GM23338 (cell line): Measurements from ENCODE around the gene CREB3L2. TPM values are rescaled to one million over a fixed set of nuclear protein-coding genes. Genes with fewer than 3 reads are reported as not detected.

Experiments
- ATAC-seq: fragments of 200-7000 bp; cut with Tn5 transposase; 3 replicates; pipeline ENCODE4 v1.9.1; 2020
- DNase-seq: peaks from one replicate; pipeline ENCODE4 v3.0.0-alpha.2; 2015; ENCODE audit warnings: low spot score
- H2AFZ ChIP-seq: fragments of 200-600 bp; sonication (generic); 2 replicates; pipeline ENCODE4 v1.8.0; 2016; ENCODE audit warnings: antibody characterized with exemption, mild to moderate bottlenecking, moderate library complexity
- H3F3A ChIP-seq: fragments of 200-600 bp; sonication (generic); replicated peaks from 2 replicates; pipeline ENCODE4 v1.8.0; 2017; ENCODE audit warnings: antibody characterized with exemption, mixed run types, low read depth
- H3K27ac ChIP-seq: fragments of 200-600 bp; sonication (generic); 2 replicates; pipeline ENCODE4 v1.6.1; 2016; ENCODE audit warnings: low read depth
- H3K27me3 ChIP-seq: fragments of 200-600 bp; sonication (generic); 2 replicates; pipeline ENCODE4 v1.8.0; 2016; ENCODE audit warnings: mild to moderate bottlenecking, mixed run types, moderate library complexity; ENCODE audit not compliant: insufficient read depth
- H3K36me3 ChIP-seq: fragments of 200-600 bp; sonication (generic); 2 replicates; pipeline ENCODE4 v1.8.0; 2016; ENCODE audit warnings: mild to moderate bottlenecking; ENCODE audit not compliant: insufficient read depth
- H3K4me1 ChIP-seq: fragments of 200-600 bp; sonication (generic); 2 replicates; pipeline ENCODE4 v1.8.0; 2016; ENCODE audit warnings: mild to moderate bottlenecking, moderate library complexity; ENCODE audit not compliant: insufficient read depth
- H3K4me2 ChIP-seq: fragments of 200-600 bp; sonication (generic); 2 replicates; pipeline ENCODE4 v1.7.1; 2017; ENCODE audit warnings: mixed run types
- H3K4me3 ChIP-seq: fragments of 200-600 bp; sonication (generic); 2 replicates; pipeline ENCODE4 v1.6.1; 2016; ENCODE audit warnings: mixed run types
- H3K79me2 ChIP-seq: fragments of 200-600 bp; sonication (generic); replicated peaks from 2 replicates; pipeline ENCODE4 v1.8.0; 2017; ENCODE audit warnings: mild to moderate bottlenecking; ENCODE audit not compliant: insufficient read depth
- H3K9me2 ChIP-seq: fragments of 200-600 bp; sonication (generic); 2 replicates; pipeline ENCODE4 v1.8.0; 2017; ENCODE audit not compliant: insufficient read depth
- H4K20me1 ChIP-seq: fragments of 200-600 bp; sonication (generic); replicated peaks from 2 replicates; pipeline ENCODE4 v1.8.0; 2017; ENCODE audit warnings: mild to moderate bottlenecking; ENCODE audit not compliant: insufficient read depth
- H3K27ac Mint-ChIP-seq: 2 replicates; pipeline ENCODE4 v1.8.0; 2020; ENCODE audit warnings: inconsistent platforms, mild to moderate bottlenecking, moderate library complexity, mixed read lengths
- H3K27me3 Mint-ChIP-seq: 3 replicates; pipeline ENCODE4 v1.8.0; 2022; ENCODE audit warnings: low read depth, mild to moderate bottlenecking, moderate library complexity, mixed read lengths, inconsistent platforms; ENCODE audit not compliant: insufficient read depth, poor library complexity
- H3K36me3 Mint-ChIP-seq: 3 replicates; pipeline ENCODE4 v1.8.0; 2021; ENCODE audit warnings: low read depth, mild to moderate bottlenecking, inconsistent platforms, moderate library complexity, mixed read lengths
- H3K4me1 Mint-ChIP-seq: 3 replicates; pipeline ENCODE4 v1.8.0; 2020; ENCODE audit warnings: mild to moderate bottlenecking, inconsistent platforms, mixed read lengths
- H3K4me3 Mint-ChIP-seq: 3 replicates; pipeline ENCODE4 v1.8.0; 2021; ENCODE audit warnings: moderate library complexity, mild to moderate bottlenecking, inconsistent platforms, mixed read lengths
- H3K9me3 Mint-ChIP-seq: 3 replicates; pipeline ENCODE4 v1.8.0; 2020; ENCODE audit warnings: moderate library complexity, mild to moderate bottlenecking, inconsistent platforms, mixed read lengths
- CREB1 ChIP-seq: fragments of 250-450 bp; sonication (Bioruptor Pico); IDR thresholded peaks from 2 replicates; pipeline ENCODE4 v1.5.0; 2020; ENCODE audit warnings: low read depth, mild to moderate bottlenecking, moderate library complexity
- EZH2 ChIP-seq: fragments of 200-600 bp; sonication (generic); IDR thresholded peaks from one replicate; pipeline ENCODE4 v1.8.0; 2017; ENCODE audit warnings: antibody characterized with exemption, mild to moderate bottlenecking, low read depth; ENCODE audit not compliant: unreplicated experiment
- EZH2phosphoT487 ChIP-seq: fragments of 200-600 bp; sonication (generic); IDR thresholded peaks from one replicate; pipeline ENCODE4 v1.8.1; 2018; ENCODE audit warnings: antibody characterized with exemption; ENCODE audit not compliant: unreplicated experiment
- JUNB ChIP-seq: IDR thresholded peaks from one replicate; pipeline ENCODE4 v1.6.1; 2016; ENCODE audit warnings: antibody characterized with exemption; ENCODE audit not compliant: unreplicated experiment
- NANOG ChIP-seq: IDR thresholded peaks from 2 replicates; pipeline ENCODE4 v1.6.1; 2016; ENCODE audit warnings: antibody characterized with exemption, borderline replicate concordance
- POLR2AphosphoS5 ChIP-seq: IDR thresholded peaks from 2 replicates; pipeline ENCODE4 v1.6.1; 2016; ENCODE audit warnings: antibody characterized with exemption, low read depth
- STAT1 ChIP-seq: IDR thresholded peaks from one replicate; pipeline ENCODE4 v1.6.1; 2016; ENCODE audit warnings: antibody characterized with exemption; ENCODE audit not compliant: unreplicated experiment
- ZNF114 ChIP-seq: fragments of 250-450 bp; sonication (Bioruptor Pico); IDR thresholded peaks from 2 replicates; pipeline ENCODE4 v1.5.0; 2020; ENCODE audit warnings: mild to moderate bottlenecking, moderate library complexity
- ZNF331 ChIP-seq: fragments of 250-450 bp; sonication (Bioruptor Pico); IDR thresholded peaks from 2 replicates; pipeline ENCODE4 v1.5.0; 2020; ENCODE audit warnings: low read depth, mild to moderate bottlenecking, moderate library complexity
- polyA plus RNA-seq: library from polyadenylated mRNA; unstranded; fragments of >200 nt; fragmentation: Nextera tagmentation; extraction: Ambion mirVana; gene quantifications from 2 replicates; pipeline ENCODE4 v1.2.1, GENCODE V29; 2016
- total RNA-seq: library from RNA; depleted of rRNA; stranded (reverse); fragments of >200 nt; shearing (Covaris generic); gene quantifications from 2 replicates; pipeline ENCODE4 v1.2.3, GENCODE V29; 2014
- TF ChIP-seq, protein P1 (sequence below), 2 experiments: fragments of 200-600 bp in 1 of 2; sonication (generic) in 1 of 2; conservative IDR thresholded peaks; 2 replicates each; pipeline versions ENCODE4 v1.5.1 to v1.6.1; 2016 to 2017; ENCODE audit warnings: antibody characterized with exemption in 2 of 2, low read depth in 2 of 2, mild to moderate bottlenecking in 2 of 2, moderate library complexity in 1 of 2
- TF ChIP-seq, protein P2 (sequence below): fragments of 250-450 bp; sonication (Bioruptor Pico); IDR thresholded peaks from 2 replicates; pipeline ENCODE4 v1.5.0; 2020; ENCODE audit warnings: mild to moderate bottlenecking, moderate library complexity
- TF ChIP-seq, protein P3 (sequence below): IDR thresholded peaks from one replicate; pipeline ENCODE4 v1.6.1; 2018; ENCODE audit warnings: antibody characterized with exemption; ENCODE audit not compliant: unreplicated experiment
- TF ChIP-seq, protein P4 (sequence below): IDR thresholded peaks from 2 replicates; pipeline ENCODE4 v1.6.1; 2016; ENCODE audit warnings: antibody characterized with exemption

The CREB3L2 gene
- total and polyA plus RNA-seq, 2 experiments from 2014 or later = 14.5 to 27.1 TPM

DNA sequence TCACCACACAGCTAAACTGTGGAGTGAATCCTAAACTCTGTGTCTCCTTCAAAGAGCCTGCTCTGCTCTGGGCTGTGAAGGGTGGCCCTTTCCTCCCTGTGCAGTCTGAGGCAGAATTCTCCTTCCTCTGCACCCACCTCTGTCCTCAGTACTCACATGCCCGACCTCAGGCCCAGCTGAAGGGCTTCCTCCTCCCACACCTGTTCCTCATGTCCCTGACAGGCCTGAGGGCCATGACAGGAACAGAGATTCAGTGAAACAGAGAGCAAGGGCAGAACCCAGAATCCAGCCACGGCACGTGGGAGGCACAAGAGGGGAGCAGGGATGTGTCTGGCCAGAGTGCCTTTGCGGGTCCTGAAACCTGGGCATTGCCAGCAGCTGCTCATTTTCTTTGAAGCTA, 13.9 kb downstream of the CREB3L2 start:
- Mint-ChIP-seq H3K27ac (no peak overlapping the region), H3K9me3 (no peaks in the 10 kb centered on the region), H3K4me1 (peaks cover 28% of the 10 kb centered on the region), H3K4me3 (no peak overlapping the region), H3K36me3 (peaks cover 23% of the 10 kb centered on the region), H3K27me3 (peaks cover 2% of the 10 kb centered on the region)
- TF ChIP-seq EZH2 (no peak), POLR2AphosphoS5 (no peak), ZNF114 (CRISPR knock-in tag) (no peak), ZNF331 (CRISPR knock-in tag) (no peak), NANOG (no peak), STAT1 (no peak), JUNB (no peak), CREB1 (CRISPR knock-in tag) (no peak), EZH2phosphoT487 (no peak)
- TF ChIP-seq, protein P1, sequence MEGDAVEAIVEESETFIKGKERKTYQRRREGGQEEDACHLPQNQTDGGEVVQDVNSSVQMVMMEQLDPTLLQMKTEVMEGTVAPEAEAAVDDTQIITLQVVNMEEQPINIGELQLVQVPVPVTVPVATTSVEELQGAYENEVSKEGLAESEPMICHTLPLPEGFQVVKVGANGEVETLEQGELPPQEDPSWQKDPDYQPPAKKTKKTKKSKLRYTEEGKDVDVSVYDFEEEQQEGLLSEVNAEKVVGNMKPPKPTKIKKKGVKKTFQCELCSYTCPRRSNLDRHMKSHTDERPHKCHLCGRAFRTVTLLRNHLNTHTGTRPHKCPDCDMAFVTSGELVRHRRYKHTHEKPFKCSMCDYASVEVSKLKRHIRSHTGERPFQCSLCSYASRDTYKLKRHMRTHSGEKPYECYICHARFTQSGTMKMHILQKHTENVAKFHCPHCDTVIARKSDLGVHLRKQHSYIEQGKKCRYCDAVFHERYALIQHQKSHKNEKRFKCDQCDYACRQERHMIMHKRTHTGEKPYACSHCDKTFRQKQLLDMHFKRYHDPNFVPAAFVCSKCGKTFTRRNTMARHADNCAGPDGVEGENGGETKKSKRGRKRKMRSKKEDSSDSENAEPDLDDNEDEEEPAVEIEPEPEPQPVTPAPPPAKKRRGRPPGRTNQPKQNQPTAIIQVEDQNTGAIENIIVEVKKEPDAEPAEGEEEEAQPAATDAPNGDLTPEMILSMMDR (conservative IDR thresholded peaks at IDR 0.05; ENCODE audit: low read depth in 2 of 2) = no peak
- TF ChIP-seq, protein P2, sequence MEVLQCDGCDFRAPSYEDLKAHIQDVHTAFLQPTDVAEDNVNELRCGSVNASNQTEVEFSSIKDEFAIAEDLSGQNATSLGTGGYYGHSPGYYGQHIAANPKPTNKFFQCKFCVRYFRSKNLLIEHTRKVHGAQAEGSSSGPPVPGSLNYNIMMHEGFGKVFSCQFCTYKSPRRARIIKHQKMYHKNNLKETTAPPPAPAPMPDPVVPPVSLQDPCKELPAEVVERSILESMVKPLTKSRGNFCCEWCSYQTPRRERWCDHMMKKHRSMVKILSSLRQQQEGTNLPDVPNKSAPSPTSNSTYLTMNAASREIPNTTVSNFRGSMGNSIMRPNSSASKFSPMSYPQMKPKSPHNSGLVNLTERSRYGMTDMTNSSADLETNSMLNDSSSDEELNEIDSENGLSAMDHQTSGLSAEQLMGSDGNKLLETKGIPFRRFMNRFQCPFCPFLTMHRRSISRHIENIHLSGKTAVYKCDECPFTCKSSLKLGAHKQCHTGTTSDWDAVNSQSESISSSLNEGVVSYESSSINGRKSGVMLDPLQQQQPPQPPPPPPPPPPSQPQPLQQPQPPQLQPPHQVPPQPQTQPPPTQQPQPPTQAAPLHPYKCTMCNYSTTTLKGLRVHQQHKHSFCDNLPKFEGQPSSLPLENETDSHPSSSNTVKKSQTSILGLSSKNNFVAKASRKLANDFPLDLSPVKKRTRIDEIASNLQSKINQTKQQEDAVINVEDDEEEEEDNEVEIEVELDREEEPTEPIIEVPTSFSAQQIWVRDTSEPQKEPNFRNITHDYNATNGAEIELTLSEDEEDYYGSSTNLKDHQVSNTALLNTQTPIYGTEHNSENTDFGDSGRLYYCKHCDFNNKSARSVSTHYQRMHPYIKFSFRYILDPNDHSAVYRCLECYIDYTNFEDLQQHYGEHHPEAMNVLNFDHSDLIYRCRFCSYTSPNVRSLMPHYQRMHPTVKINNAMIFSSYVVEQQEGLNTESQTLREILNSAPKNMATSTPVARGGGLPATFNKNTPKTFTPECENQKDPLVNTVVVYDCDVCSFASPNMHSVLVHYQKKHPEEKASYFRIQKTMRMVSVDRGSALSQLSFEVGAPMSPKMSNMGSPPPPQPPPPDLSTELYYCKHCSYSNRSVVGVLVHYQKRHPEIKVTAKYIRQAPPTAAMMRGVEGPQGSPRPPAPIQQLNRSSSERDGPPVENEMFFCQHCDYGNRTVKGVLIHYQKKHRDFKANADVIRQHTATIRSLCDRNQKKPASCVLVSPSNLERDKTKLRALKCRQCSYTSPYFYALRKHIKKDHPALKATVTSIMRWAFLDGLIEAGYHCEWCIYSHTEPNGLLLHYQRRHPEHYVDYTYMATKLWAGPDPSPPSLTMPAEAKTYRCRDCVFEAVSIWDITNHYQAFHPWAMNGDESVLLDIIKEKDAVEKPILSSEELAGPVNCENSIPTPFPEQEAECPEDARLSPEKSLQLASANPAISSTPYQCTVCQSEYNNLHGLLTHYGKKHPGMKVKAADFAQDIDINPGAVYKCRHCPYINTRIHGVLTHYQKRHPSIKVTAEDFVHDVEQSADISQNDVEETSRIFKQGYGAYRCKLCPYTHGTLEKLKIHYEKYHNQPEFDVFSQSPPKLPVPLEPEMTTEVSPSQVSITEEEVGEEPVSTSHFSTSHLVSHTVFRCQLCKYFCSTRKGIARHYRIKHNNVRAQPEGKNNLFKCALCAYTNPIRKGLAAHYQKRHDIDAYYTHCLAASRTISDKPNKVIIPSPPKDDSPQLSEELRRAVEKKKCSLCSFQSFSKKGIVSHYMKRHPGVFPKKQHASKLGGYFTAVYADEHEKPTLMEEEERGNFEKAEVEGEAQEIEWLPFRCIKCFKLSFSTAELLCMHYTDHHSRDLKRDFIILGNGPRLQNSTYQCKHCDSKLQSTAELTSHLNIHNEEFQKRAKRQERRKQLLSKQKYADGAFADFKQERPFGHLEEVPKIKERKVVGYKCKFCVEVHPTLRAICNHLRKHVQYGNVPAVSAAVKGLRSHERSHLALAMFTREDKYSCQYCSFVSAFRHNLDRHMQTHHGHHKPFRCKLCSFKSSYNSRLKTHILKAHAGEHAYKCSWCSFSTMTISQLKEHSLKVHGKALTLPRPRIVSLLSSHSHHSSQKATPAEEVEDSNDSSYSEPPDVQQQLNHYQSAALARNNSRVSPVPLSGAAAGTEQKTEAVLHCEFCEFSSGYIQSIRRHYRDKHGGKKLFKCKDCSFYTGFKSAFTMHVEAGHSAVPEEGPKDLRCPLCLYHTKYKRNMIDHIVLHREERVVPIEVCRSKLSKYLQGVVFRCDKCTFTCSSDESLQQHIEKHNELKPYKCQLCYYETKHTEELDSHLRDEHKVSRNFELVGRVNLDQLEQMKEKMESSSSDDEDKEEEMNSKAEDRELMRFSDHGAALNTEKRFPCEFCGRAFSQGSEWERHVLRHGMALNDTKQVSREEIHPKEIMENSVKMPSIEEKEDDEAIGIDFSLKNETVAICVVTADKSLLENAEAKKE (CRISPR knock-in tag) = no peak
- TF ChIP-seq, protein P3, sequence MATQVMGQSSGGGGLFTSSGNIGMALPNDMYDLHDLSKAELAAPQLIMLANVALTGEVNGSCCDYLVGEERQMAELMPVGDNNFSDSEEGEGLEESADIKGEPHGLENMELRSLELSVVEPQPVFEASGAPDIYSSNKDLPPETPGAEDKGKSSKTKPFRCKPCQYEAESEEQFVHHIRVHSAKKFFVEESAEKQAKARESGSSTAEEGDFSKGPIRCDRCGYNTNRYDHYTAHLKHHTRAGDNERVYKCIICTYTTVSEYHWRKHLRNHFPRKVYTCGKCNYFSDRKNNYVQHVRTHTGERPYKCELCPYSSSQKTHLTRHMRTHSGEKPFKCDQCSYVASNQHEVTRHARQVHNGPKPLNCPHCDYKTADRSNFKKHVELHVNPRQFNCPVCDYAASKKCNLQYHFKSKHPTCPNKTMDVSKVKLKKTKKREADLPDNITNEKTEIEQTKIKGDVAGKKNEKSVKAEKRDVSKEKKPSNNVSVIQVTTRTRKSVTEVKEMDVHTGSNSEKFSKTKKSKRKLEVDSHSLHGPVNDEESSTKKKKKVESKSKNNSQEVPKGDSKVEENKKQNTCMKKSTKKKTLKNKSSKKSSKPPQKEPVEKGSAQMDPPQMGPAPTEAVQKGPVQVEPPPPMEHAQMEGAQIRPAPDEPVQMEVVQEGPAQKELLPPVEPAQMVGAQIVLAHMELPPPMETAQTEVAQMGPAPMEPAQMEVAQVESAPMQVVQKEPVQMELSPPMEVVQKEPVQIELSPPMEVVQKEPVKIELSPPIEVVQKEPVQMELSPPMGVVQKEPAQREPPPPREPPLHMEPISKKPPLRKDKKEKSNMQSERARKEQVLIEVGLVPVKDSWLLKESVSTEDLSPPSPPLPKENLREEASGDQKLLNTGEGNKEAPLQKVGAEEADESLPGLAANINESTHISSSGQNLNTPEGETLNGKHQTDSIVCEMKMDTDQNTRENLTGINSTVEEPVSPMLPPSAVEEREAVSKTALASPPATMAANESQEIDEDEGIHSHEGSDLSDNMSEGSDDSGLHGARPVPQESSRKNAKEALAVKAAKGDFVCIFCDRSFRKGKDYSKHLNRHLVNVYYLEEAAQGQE = no peak
- TF ChIP-seq, protein P4, sequence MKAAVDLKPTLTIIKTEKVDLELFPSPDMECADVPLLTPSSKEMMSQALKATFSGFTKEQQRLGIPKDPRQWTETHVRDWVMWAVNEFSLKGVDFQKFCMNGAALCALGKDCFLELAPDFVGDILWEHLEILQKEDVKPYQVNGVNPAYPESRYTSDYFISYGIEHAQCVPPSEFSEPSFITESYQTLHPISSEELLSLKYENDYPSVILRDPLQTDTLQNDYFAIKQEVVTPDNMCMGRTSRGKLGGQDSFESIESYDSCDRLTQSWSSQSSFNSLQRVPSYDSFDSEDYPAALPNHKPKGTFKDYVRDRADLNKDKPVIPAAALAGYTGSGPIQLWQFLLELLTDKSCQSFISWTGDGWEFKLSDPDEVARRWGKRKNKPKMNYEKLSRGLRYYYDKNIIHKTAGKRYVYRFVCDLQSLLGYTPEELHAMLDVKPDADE = no peak
- H3K27me3 ChIP-seq = no peaks in the 10 kb centered on the region
- no peak overlapping the region for H3K4me2 ChIP-seq
- peaks cover 100% of the 10 kb centered on the region for H3K79me2 ChIP-seq
- peaks cover 14% of the 10 kb centered on the region for H4K20me1 ChIP-seq
- H3F3A ChIP-seq = 0 out of 2 replicates have a peak, but pooled peaks cover 4% of the 10 kb centered on the region
- H3K27ac ChIP-seq = no peak overlapping the region
- H3K4me1 ChIP-seq = peaks cover 36% of the 10 kb centered on the region
- no peaks in the 10 kb centered on the region for H3K9me2 ChIP-seq
- no peaks in the 10 kb centered on the region; the same call in 1 of the 2 replicates for H3K36me3 ChIP-seq
- H3K4me3 ChIP-seq = no peak overlapping the region
- ATAC-seq (no peak), DNase-seq (no peak)
- H2AFZ ChIP-seq = no peak overlapping the region
